Thyroid gland (tissue), 4 donors: ENCODE data around the gene PACSIN1. TPM values are rescaled to one million over a fixed set of nuclear protein-coding genes. Genes with fewer than 3 reads are reported as not detected.
A peak's percentile ranks its signal among the peaks of the same experiment; 100 is the strongest.

Experiments
- DNase-seq, 2 donors: peaks; one replicate each; pipeline ENCODE4 v3.0.0-alpha.2; 2019
- H3K27ac ChIP-seq, 3 donors: fragments of 200-600 bp; sonication (generic); 1 replicate in 2 of 3; 2 replicates in 1 of 3; pipeline ENCODE4 v1.5.1; 2016 to 2019; ENCODE audit warnings: mild to moderate bottlenecking in 1 of 3, moderate library complexity in 1 of 3
- H3K27me3 ChIP-seq: fragments of 200-600 bp; sonication (generic); one replicate; pipeline ENCODE4 v1.5.1; 2019
- H3K36me3 ChIP-seq, 2 donors: fragments of 200-600 bp; sonication (generic); one replicate each; pipeline ENCODE4 v1.5.1; 2016 to 2019
- H3K4me1 ChIP-seq, 2 donors: fragments of 200-600 bp; sonication (generic); one replicate each; pipeline ENCODE4 v1.5.1; 2017 to 2019
- H3K4me3 ChIP-seq, 3 donors: fragments of 200-600 bp; sonication (generic); replicated peaks in 1 of 3; 1 replicate in 2 of 3; 2 replicates in 1 of 3; pipeline ENCODE4 v1.5.1; 2016; ENCODE audit warnings: mild to moderate bottlenecking in 1 of 3
- H3K9me3 ChIP-seq: fragments of 200-600 bp; sonication (generic); one replicate; pipeline ENCODE4 v1.5.1; 2017
- CTCF ChIP-seq, 6 experiments: fragments of 200-600 bp in 3 of 6; fragments of 450-650 bp in 3 of 6; sonication (generic) in 3 of 6; IDR thresholded peaks; one replicate each; pipeline ENCODE4 v1.5.1; 2016 to 2019; ENCODE audit warnings: antibody characterized with exemption in 6 of 6, mild to moderate bottlenecking in 2 of 6, inconsistent platforms in 1 of 6, moderate library complexity in 1 of 6
- POLR2A ChIP-seq, 2 donors: fragments of 450-650 bp; IDR thresholded peaks; one replicate each; pipeline ENCODE4 v1.6.1; 2017; ENCODE audit warnings: antibody characterized with exemption in 2 of 2, mild to moderate bottlenecking in 2 of 2, moderate library complexity in 1 of 2
- WGBS, 2 donors: methylation state at CpG; one replicate each; pipeline ENCODE4 v1.1.5; 2017; 5-methylcytosine and 5-hydroxymethylcytosine counted together
- intact Hi-C: fragments of 100-400 bp; cut with DNase I; formaldehyde crosslinking; loops from one replicate; pipeline ENCODE4 v1.15.1; 2023
- total RNA-seq, 4 donors: library from RNA; depleted of rRNA; stranded (reverse); fragments of >200 nt; gene quantifications; one replicate each; pipeline ENCODE4 v1.2.3, GENCODE V29; 2016

Gene PACSIN1
- total RNA-seq, 4 donors from 2014 or later = 0.11 TPM; not detected in 3

- DNase-seq = peak; percentile 96
- TF ChIP-seq CTCF (IDR thresholded peaks at IDR 0.05) = peak in 3 of 6 experiments; percentile 9 to 36 (median 16)
- TF ChIP-seq POLR2A (IDR thresholded peaks at IDR 0.05) = no peak
- 22 to 39% methylated on average over 7 to 10 of the region's 10 CpGs for WGBS, 2 donors
- H3K9me3 ChIP-seq = no peaks in the 10 kb centered on the region
- H3K27me3 ChIP-seq = no peaks in the 10 kb centered on the region
- H3K4me3 ChIP-seq = no peak overlapping the region
- peaks cover 15 to 22% of the 10 kb centered on the region in 2 donors for H3K4me1 ChIP-seq
- H3K36me3 ChIP-seq = no peaks in the 10 kb centered on the region
- intact Hi-C loops = loop anchor here (5.0 kb wide), 1 partner anchor 78 kb away; no protein-coding TSS in a partner anchor
- peak overlapping the region in 2 of 3 donors; percentile 38 to 61 for H3K27ac ChIP-seq
Measured at GRCh38 chr6:34529665-34530327, 63.9 kb downstream of the PACSIN1 start.

GRCh38 chr6:34530753-34531365 lies 65.0 kb downstream of the PACSIN1 start:
- Histone ChIP-seq H3K27me3 (no peaks in the 10 kb centered on the region), H3K4me1 (peaks cover 15 to 22% of the 10 kb centered on the region in 2 donors), H3K27ac (no peak overlapping the region), H3K9me3 (no peaks in the 10 kb centered on the region), H3K4me3 (no peak overlapping the region), H3K36me3 (no peaks in the 10 kb centered on the region)
- DNase-seq = no peak
- TF ChIP-seq CTCF (IDR thresholded peaks at IDR 0.05) (no peak), POLR2A (IDR thresholded peaks at IDR 0.05) (no peak)
- 93 to 94% methylated on average over 16 to 18 of the region's 18 CpGs for WGBS, 2 donors
- intact Hi-C loops = no loop called here

- Histone ChIP-seq H3K4me1 (peaks cover 13 to 23% of the 10 kb centered on the region in 2 donors), H3K36me3 (no peaks in the 10 kb centered on the region), H3K27me3 (no peaks in the 10 kb centered on the region), H3K9me3 (no peaks in the 10 kb centered on the region), H3K4me3 (no peak overlapping the region), H3K27ac (no peak overlapping the region)
- intact Hi-C loops = no loop called here
- DNase-seq = peak; percentile 10 to 14
- WGBS, 2 donors = 91 to 93% methylated on average over 26 to 29 of the region's 29 CpGs
- TF ChIP-seq CTCF (IDR thresholded peaks at IDR 0.05) (no peak), POLR2A (IDR thresholded peaks at IDR 0.05) (peak in 1 of 2 donors; percentile 33)
Measured at GRCh38 chr6:34531580-34532201, 65.8 kb downstream of the PACSIN1 start.

- 88 to 92% methylated on average over 15 of the region's 15 CpGs for WGBS, 2 donors
- no peak for DNase-seq
Measured at GRCh38 chr6:34532230-34532629, 66.4 kb downstream of the PACSIN1 start.

More at GRCh38 chr6:34532230-34532629, 66.4 kb downstream of the PACSIN1 start:
- Histone ChIP-seq H3K9me3 (no peaks in the 10 kb centered on the region), H3K27ac (no peak overlapping the region), H3K4me3 (no peak overlapping the region), H3K4me1 (peaks cover 13 to 25% of the 10 kb centered on the region in 2 donors), H3K27me3 (no peaks in the 10 kb centered on the region), H3K36me3 (no peaks in the 10 kb centered on the region)
- TF ChIP-seq POLR2A (IDR thresholded peaks at IDR 0.05) = no peak
- no peak for TF ChIP-seq CTCF (IDR thresholded peaks at IDR 0.05)
- intact Hi-C loops = no loop called here
